ENCODE data around the gene GLT1D1.
A peak's percentile ranks its signal among the peaks of the same experiment; 100 is the strongest.

GLT1D1 gene

GRCh38 chr12:128856035-128856790, 2.9 kb downstream of the GLT1D1 start:
- no peak for DNase-seq

- DNase-seq, result no peak
These were observed 3.5 kb downstream of the GLT1D1 start for GRCh38 chr12:128856791-128857078.

- no peak for DNase-seq
These were observed 4.0 kb downstream of the GLT1D1 start for GRCh38 chr12:128857133-128857763.

- DNase-seq, result no peak
These were observed 6.0 kb downstream of the GLT1D1 start for GRCh38 chr12:128859311-128859710.

- DNase-seq, result no peak
These were observed 8.1 kb downstream of the GLT1D1 start for GRCh38 chr12:128861226-128862016.

GRCh38 chr12:128863957-128864356, 10.7 kb downstream of the GLT1D1 start:
- DNase-seq, result no peak

GRCh38 chr12:128864516-128865186, 11.4 kb downstream of the GLT1D1 start:
- no peak for DNase-seq

GRCh38 chr12:128867466-128867865, 14.2 kb downstream of the GLT1D1 start:
- no peak for DNase-seq

- no peak for DNase-seq
These were observed 18.2 kb downstream of the GLT1D1 start for GRCh38 chr12:128871516-128871892.

GRCh38 chr12:128872303-128872702, 19.0 kb downstream of the GLT1D1 start:
- no peak for DNase-seq

- DNase-seq, result no peak
These were observed 23.3 kb downstream of the GLT1D1 start for GRCh38 chr12:128876559-128876958.

- no peak for DNase-seq
These were observed 26.9 kb downstream of the GLT1D1 start for GRCh38 chr12:128879898-128880764.

GRCh38 chr12:128891856-128892255, 38.6 kb downstream of the GLT1D1 start:
- DNase-seq, result no peak

GRCh38 chr12:128903236-128903635, 50.0 kb downstream of the GLT1D1 start:
- DNase-seq, result no peak

GRCh38 chr12:128905003-128905544, 51.8 kb downstream of the GLT1D1 start:
- DNase-seq, result no peak

GRCh38 chr12:128906485-128907137, 53.3 kb downstream of the GLT1D1 start:
- DNase-seq, result no peak

- no peak for DNase-seq
These were observed 55.0 kb downstream of the GLT1D1 start for GRCh38 chr12:128908254-128908653.

GRCh38 chr12:128909653-128910052, 56.4 kb downstream of the GLT1D1 start:
- DNase-seq, result no peak

GRCh38 chr12:128910629-128911028, 57.4 kb downstream of the GLT1D1 start:
- DNase-seq, result no peak

GRCh38 chr12:128911861-128912260, 58.6 kb downstream of the GLT1D1 start:
- DNase-seq, result no peak

- DNase-seq, result peak in 1 of 2 donors; percentile 16
These were observed 61.8 kb downstream of the GLT1D1 start for GRCh38 chr12:128914908-128915563.
